Neural progenitor cell (in vitro differentiated cells): ENCODE data around the gene ST7.
"Not testable (repeated sequence)": the region's sequence is repeated elsewhere in the genome, so short reads cannot be mapped to it uniquely, and the experiment has no call there.

Experiments
- CTCF ChIP-seq: fragments of 200-600 bp; sonication (generic); IDR thresholded peaks from 2 replicates; pipeline ENCODE4 v1.5.1; 2017; ENCODE audit warnings: antibody characterized with exemption, mild to moderate bottlenecking
- EZH2phosphoT487 ChIP-seq: fragments of 200-600 bp; sonication (generic); IDR thresholded peaks from 2 replicates; pipeline ENCODE4 v1.6.1; 2017; ENCODE audit warnings: antibody characterized with exemption

- TF ChIP-seq CTCF, EZH2phosphoT487: not testable (repeated sequence)
Observed at GRCh38 chr7:117245703-117246102, 292.4 kb downstream of the ST7 start.
